ENCODE data around the gene PTPRN2. TPM values are rescaled to one million over a fixed set of nuclear protein-coding genes. Genes with fewer than 3 reads are reported as not detected.

Gene PTPRN2
- total and polyA plus RNA-seq, 9 of the 15 experiments (the other 6 are each of a cell fraction or from before 2014, with no cell fraction given), result not detected

GRCh38 chr7:157754416-157754790, 833.2 kb downstream of the PTPRN2 start (continued):
- no peak for TF ChIP-seq ZNF318 (IDR thresholded peaks at IDR 0.05; ENCODE audit: borderline replicate concordance in 1 of 2, low read depth in 1 of 2)
